Right lobe of liver (tissue), 6 donors: Measurements from ENCODE around the gene GLB1L2. TPM values are rescaled to one million over a fixed set of nuclear protein-coding genes. Genes with fewer than 3 reads are reported as not detected.

Source experiments
- ATAC-seq, 4 donors: fragments of 200-7000 bp; cut with Tn5 transposase; one replicate each; pipeline ENCODE4 v1.9.1; 2020; ENCODE audit warnings: mild to moderate bottlenecking in 4 of 4, moderate library complexity in 4 of 4
- DNase-seq, 3 donors: peaks; one replicate each; pipeline ENCODE4 v3.0.0-alpha.2; 2020
- H3K27ac ChIP-seq, 3 donors: fragments of 200-600 bp; one replicate each; pipeline ENCODE4 v1.8.0; 2022
- H3K27me3 ChIP-seq, 2 donors: fragments of 200-600 bp; one replicate each; pipeline ENCODE4 v1.8.0; 2022
- H3K36me3 ChIP-seq, 4 donors: fragments of 200-600 bp; sonication (generic) in 1 of 4; one replicate each; pipeline versions ENCODE4 v1.5.1 to v1.8.0; 2017 to 2022; ENCODE audit warnings: control low read depth in 1 of 4
- H3K4me1 ChIP-seq, 4 donors: fragments of 200-600 bp; sonication (generic) in 1 of 4; one replicate each; pipeline versions ENCODE4 v1.5.1 to v1.8.0; 2017 to 2022; ENCODE audit warnings: control low read depth in 1 of 4
- H3K4me3 ChIP-seq, 3 donors: fragments of 200-600 bp; one replicate each; pipeline ENCODE4 v1.8.0; 2022
- H3K9me3 ChIP-seq, 4 donors: fragments of 200-600 bp; sonication (generic) in 1 of 4; one replicate each; pipeline versions ENCODE4 v1.5.1 to v1.8.0; 2017 to 2022; ENCODE audit warnings: control low read depth in 1 of 4
- POLR2A ChIP-seq: fragments of 450-650 bp; IDR thresholded peaks from one replicate; pipeline ENCODE4 v1.6.1; 2017; ENCODE audit warnings: antibody characterized with exemption, mild to moderate bottlenecking
- WGBS: methylation state at CpG from one replicate; pipeline ENCODE4 v1.1.6; 2018; ENCODE audit warnings: low coverage, low lambda C conversion rate; ENCODE audit not compliant: insufficient coverage; ENCODE audit errors: missing lambda C conversion rate; 5-methylcytosine and 5-hydroxymethylcytosine counted together
- intact Hi-C, 2 donors: fragments of 100-400 bp; cut with DNase I; formaldehyde crosslinking; loops; one replicate each; pipeline versions ENCODE4 v1.11.2 to v1.14.1; 2022
- total RNA-seq, 6 experiments: library from RNA; depleted of rRNA in 2 of 6; stranded (reverse); fragments of >200 nt in 2 of 6; fragmentation: NEBNext Ultra II Directional in 3 of 6; extraction: Animal tissue kit (Norgen Biotek cat#: 25700) in 3 of 6; gene quantifications; one replicate each; pipeline versions ENCODE4 v1.1.0 to v1.2.4, GENCODE V29; 2016 to 2023
- TF ChIP-seq, protein P1 (sequence below), 4 donors: fragments of 200-600 bp in 3 of 4; fragments of 450-650 bp in 1 of 4; IDR thresholded peaks; one replicate each; pipeline versions ENCODE4 v1.5.1 to v1.8.0; 2016 to 2022; ENCODE audit warnings: antibody characterized with exemption in 4 of 4, mild to moderate bottlenecking in 2 of 4
- donor health status: DM: no; HTN: yes; CAD: no.
- donor health status: DM: no; HTN: no; CAD: no.
- donor health status: DM: no; HTN: no; CAD: no.
- donor health status: DM: no; HTN: yes; CAD: no.
- donor health status: DM: no; HTN: yes; CAD: no.

Gene GLB1L2
- total RNA-seq, 6 experiments from 2014 or later = 0.12 to 0.68 (median 0.55) TPM

DNA sequence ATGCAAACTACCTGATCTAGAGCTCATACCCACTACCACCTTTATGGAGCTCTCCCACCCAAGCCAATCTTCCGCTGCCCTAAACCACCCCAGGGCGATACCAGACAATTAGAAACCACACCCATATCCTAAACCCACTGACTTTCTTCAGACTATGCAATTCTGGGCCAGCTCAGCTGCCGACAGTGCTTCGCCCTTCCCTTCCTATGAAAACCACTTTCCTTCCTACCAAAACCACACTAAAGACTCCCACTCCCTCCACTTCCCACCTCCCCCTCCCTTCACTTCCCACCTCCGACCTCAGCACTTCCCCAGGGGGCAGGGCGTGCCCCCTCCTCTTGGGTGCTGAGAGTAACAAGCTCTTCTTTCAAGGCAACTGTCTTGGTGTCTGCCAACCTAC is 55.2 kb downstream of the GLB1L2 start:
- ATAC-seq (no peak), DNase-seq (no peak)
- intact Hi-C loops = no loop called here
- Histone ChIP-seq H3K27ac (no peak overlapping the region), H3K9me3 (no peaks in the 10 kb centered on the region), H3K36me3 (no peaks in the 10 kb centered on the region), H3K27me3 (no peaks in the 10 kb centered on the region), H3K4me1 (no peaks in the 10 kb centered on the region), H3K4me3 (no peak overlapping the region)
- TF ChIP-seq, protein P1, sequence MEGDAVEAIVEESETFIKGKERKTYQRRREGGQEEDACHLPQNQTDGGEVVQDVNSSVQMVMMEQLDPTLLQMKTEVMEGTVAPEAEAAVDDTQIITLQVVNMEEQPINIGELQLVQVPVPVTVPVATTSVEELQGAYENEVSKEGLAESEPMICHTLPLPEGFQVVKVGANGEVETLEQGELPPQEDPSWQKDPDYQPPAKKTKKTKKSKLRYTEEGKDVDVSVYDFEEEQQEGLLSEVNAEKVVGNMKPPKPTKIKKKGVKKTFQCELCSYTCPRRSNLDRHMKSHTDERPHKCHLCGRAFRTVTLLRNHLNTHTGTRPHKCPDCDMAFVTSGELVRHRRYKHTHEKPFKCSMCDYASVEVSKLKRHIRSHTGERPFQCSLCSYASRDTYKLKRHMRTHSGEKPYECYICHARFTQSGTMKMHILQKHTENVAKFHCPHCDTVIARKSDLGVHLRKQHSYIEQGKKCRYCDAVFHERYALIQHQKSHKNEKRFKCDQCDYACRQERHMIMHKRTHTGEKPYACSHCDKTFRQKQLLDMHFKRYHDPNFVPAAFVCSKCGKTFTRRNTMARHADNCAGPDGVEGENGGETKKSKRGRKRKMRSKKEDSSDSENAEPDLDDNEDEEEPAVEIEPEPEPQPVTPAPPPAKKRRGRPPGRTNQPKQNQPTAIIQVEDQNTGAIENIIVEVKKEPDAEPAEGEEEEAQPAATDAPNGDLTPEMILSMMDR (IDR thresholded peaks at IDR 0.05) = no peak
- no peak for TF ChIP-seq POLR2A
- 53% methylated on average over 6 of the region's 6 CpGs for WGBS

DNA sequence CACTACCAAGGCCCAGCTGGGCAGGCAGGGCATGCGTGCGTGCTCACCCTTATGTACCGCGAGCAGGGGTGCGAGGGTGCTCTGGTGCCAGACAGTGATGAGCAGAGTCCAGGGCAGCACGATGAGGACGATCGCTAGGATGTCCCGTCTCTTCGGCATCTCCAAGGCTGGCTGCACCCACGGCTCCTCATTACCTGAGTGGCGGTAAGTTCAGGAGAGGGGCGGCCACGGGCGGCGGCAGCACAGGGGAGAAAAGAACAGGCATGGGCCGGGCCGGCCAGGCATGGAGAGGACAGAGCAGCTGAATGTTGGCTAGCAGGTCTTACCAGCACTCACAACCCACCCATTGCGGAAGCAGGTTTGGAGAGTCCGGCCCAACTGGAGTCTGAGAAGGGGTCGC is 55.7 kb downstream of the GLB1L2 start:
- Histone ChIP-seq H3K4me1 (no peaks in the 10 kb centered on the region), H3K36me3 (no peaks in the 10 kb centered on the region), H3K27ac (no peak overlapping the region), H3K4me3 (no peak overlapping the region), H3K27me3 (no peaks in the 10 kb centered on the region), H3K9me3 (no peaks in the 10 kb centered on the region)
- ATAC-seq = peak in 1 of 4 donors; percentile 14
- intact Hi-C loops = no loop called here
- TF ChIP-seq, protein P1 (IDR thresholded peaks at IDR 0.05) = no peak
- no peak for TF ChIP-seq POLR2A
- no peak for DNase-seq
- WGBS = 80% methylated on average over 4 of the region's 21 CpGs

DNA sequence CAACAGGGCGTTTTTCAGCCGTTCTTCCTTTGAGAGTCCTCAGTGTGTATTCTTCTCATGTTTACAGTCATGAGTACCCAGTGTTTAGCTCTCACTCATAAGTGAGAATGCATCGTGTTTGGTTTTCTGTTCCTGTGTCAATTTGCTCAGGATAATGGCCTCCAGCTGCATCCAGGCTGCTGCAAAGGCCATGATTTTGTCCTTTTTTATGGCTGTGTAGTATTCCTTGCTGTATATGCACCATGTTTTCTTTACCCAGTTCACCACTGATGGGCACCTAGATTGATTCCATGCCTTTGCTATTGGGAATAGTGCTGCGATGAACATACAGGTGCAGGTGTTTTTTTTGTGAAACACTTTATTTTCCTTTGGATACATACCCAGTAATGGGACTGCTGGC is 56.8 kb downstream of the GLB1L2 start:
- no peaks in the 10 kb centered on the region for H3K9me3 ChIP-seq
- DNase-seq (no peak), ATAC-seq (no peak)
- no peaks in the 10 kb centered on the region for H3K4me1 ChIP-seq
- H3K4me3 ChIP-seq = no peak overlapping the region
- no peaks in the 10 kb centered on the region for H3K36me3 ChIP-seq
- WGBS = 77% methylated on average over 3 of the region's 4 CpGs
- H3K27ac ChIP-seq = no peak overlapping the region
- no peaks in the 10 kb centered on the region for H3K27me3 ChIP-seq
- TF ChIP-seq POLR2A = no peak
- TF ChIP-seq, protein P1 (IDR thresholded peaks at IDR 0.05) = no peak
- intact Hi-C loops = no loop called here

DNA sequence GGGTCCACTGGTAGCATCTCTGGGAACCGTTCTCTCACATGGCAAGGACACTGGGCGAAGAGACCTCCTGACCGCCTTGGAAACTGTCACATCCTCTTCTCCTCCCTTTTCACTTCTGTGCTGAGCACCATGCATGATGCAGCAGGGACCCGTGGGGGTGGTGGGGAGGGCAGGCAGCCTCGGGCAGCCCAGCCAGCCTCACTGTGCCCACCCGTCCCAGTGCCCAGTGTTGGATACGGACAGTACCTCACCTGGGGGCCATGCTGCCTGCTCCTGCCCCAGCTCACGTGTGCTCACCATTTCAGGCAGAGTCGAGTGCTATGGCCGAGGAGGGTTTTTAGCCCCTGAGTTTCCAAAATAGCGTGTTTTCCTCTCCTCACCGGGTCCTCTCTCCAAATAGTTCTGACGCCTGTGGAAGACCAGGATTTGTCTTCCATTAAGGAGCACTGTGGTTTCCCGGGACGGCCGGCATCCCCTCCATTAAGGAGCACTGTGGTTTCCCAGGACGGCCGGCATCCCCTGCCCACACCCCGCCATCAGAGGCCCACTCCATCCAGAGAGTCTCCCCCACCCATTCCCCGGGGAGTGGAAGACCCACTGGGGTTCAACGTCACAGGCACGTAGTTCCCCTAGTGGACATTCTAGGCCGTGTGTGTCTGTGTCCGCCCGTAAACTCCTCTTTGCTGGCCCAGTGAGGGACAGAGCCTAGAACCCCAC is 57.8 kb downstream of the GLB1L2 start:
- Histone ChIP-seq H3K36me3 (no peaks in the 10 kb centered on the region), H3K27me3 (no peaks in the 10 kb centered on the region), H3K27ac (no peak overlapping the region), H3K4me3 (no peak overlapping the region), H3K4me1 (no peaks in the 10 kb centered on the region), H3K9me3 (no peaks in the 10 kb centered on the region)
- no peak for DNase-seq
- ATAC-seq = no peak
- intact Hi-C loops = no loop called here
- WGBS = 94% methylated on average over 3 of the region's 25 CpGs
- TF ChIP-seq, protein P1 (IDR thresholded peaks at IDR 0.05) = no peak
- TF ChIP-seq POLR2A = no peak
